ENCODE data around the gene DUSP22.

The DUSP22 gene

DNA sequence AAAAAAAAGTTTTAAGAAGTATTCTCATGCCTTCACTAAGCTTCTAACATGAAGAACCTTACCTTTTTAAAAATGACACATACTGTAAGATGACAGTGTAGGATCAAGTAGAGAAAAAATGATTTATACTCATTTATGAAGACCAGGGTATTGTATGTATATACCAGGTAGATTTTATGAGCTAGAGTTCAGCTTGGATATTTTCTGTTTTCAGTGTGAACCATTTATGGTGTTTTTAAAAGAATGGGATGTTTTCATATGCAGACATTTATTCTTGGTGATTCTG lies 24.4 kb downstream of the DUSP22 start:
- H3K4me3 ChIP-seq (ENCODE audit: low read depth, low read length) = no peak overlapping the region
- no peak for TF ChIP-seq CTCF (IDR thresholded peaks at IDR 0.05; ENCODE audit: insufficient read depth, low read length, missing control alignments)
- CTCF ChIA-PET = no interaction called here
- DNase-seq (ENCODE audit: low read depth, low spot score) = no peak
- POLR2A ChIA-PET = no interaction called here

DNA sequence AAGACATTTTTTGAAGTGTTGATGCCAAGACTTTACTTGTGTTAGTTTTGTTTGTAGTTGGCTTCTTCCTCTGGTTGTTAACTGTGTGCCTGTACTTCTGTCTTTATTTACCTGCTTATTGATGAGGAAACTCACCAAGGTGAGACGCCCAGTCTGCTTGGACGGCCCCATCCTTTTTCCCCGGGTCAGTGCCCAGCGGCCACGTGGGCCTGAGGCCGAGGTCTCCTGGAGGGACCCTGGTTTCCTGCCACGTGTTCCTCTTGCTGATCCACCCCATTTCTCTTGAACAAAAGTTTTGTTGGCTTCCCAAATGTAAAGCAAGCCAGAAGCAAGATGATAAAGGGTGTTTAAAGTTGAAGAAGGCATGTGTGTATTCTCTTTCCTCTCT lies 24.8 kb downstream of the DUSP22 start:
- POLR2A ChIA-PET = no interaction called here
- CTCF ChIA-PET = no interaction called here
- no peak overlapping the region for H3K4me3 ChIP-seq (ENCODE audit: low read depth, low read length)
- DNase-seq (ENCODE audit: low read depth, low spot score) = no peak
- no peak for TF ChIP-seq CTCF (IDR thresholded peaks at IDR 0.05; ENCODE audit: insufficient read depth, low read length, missing control alignments)

- CTCF ChIA-PET = interaction anchor here (1.2 kb wide), 1 partner anchor 10 kb away, joined by 4 read pairs; no protein-coding TSS in a partner anchor
- no peak for TF ChIP-seq CTCF (IDR thresholded peaks at IDR 0.05; ENCODE audit: insufficient read depth, low read length, missing control alignments)
These were observed 25.3 kb downstream of the DUSP22 start for GRCh38 chr6:317448-318144.

GRCh38 chr6:318243-318890 lies 26.1 kb downstream of the DUSP22 start:
- ChIA-PET CTCF (interaction anchor here (1.2 kb wide), 1 partner anchor 10 kb away, joined by 4 read pairs; no protein-coding TSS in a partner anchor), POLR2A (no interaction called here)
- no peak overlapping the region for H3K4me3 ChIP-seq (ENCODE audit: low read depth, low read length)
- no peak for TF ChIP-seq CTCF (IDR thresholded peaks at IDR 0.05; ENCODE audit: insufficient read depth, low read length, missing control alignments)
- DNase-seq (ENCODE audit: low read depth, low spot score) = no peak

More at GRCh38 chr6:317448-318144, 25.3 kb downstream of the DUSP22 start:
- no peak for DNase-seq (ENCODE audit: low read depth, low spot score)
- POLR2A ChIA-PET = no interaction called here
- no peak overlapping the region for H3K4me3 ChIP-seq (ENCODE audit: low read depth, low read length)

DNA sequence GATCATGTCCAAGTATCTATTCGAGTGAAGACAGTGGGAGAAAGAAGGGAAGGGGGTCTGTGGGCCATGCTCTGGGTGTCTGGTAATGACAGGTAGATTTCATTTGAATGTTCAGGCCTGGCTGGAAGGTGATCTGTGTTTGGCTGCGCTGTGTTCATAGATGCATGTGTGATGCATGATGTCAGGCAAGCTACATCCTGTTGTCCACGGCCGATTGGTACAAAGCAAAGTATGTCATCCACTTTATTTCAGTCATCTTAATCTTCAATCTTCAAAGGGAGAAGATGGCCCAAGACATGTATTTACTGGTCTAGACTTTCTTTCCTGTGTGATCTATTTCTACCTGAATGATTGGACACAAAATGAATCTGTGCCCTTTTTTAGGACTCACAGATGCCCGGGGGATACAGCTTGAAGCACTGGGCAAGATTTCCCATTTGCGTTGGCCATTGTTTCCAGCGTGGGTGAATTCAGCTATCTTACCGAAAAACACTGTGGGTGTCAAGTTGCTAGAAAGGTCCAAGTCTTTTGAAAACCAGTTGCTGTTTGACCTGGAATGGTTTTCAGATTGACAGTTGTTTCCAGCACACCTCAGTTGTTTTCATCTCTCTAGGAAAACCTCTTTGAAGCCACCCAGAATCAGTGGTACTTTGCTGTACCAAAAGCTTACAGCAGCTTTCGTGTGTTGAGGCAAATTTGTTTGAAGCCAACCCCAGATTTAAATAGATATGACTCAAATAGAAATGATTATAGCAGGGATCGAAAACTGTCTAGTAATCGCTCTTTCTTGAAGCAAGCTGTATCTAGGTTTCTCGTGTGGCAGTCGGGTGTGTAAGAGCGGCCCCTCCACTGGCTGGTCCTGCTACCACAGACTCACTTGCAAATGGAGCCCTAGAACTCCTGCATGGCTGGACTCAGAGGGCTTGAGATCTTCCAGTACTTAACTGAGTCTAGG lies 27.2 kb downstream of the DUSP22 start:
- no peak for DNase-seq (ENCODE audit: low read depth, low spot score)
- ChIA-PET POLR2A (no interaction called here), CTCF (no interaction called here)
- TF ChIP-seq CTCF (IDR thresholded peaks at IDR 0.05; ENCODE audit: insufficient read depth, low read length, missing control alignments) = no peak
- no peak overlapping the region for H3K4me3 ChIP-seq (ENCODE audit: low read depth, low read length)

Measured in AG04449 (cell line).